ENCODE results near the gene UGGT2. TPM values are rescaled to one million over a fixed set of nuclear protein-coding genes. Genes with fewer than 3 reads are reported as not detected.

UGGT2 gene
- total and polyA plus RNA-seq, 12 donors, result 10.7 to 60.6 (median 21.9) TPM

GRCh38 chr13:96089749-96090239, 36.6 kb upstream of the UGGT2 start, which contains the start of gene HS6ST3:
Gene HS6ST3 (plus strand): TSS chr13:96090107.
- TF ChIP-seq CTCF (IDR thresholded peaks at IDR 0.05) (no peak), POLR2A (IDR thresholded peaks at IDR 0.05) (peak in 1 of 2 donors; percentile 44)
- no peaks in the 10 kb centered on the region for H3K36me3 ChIP-seq (replicated peaks in 1 of 2)
- intact Hi-C loops (cut with DNase I), result no loop called here
- H3K27ac ChIP-seq, result peak within 1 kb of the TSS in 2 of 5 donors; percentile 21 to 44
- DNase-seq, result peak; percentile 46 to 79 (median 67)
- peak within 1 kb of the TSS in 2 of 4 donors; percentile 26 to 58 for H3K4me3 ChIP-seq
- WGBS, 4 donors, result 0 to 2% (median 0%) methylated on average over 3 to 35 of the region's 35 CpGs
- H3K4me1 ChIP-seq (replicated peaks in 1 of 2), result peaks cover 0 to 9% of the 10 kb centered on the region in 2 donors
- H3K27me3 ChIP-seq, result peaks cover 4% of the 10 kb centered on the region
- H3K9me3 ChIP-seq (replicated peaks in 1 of 3), result no peaks in the 10 kb centered on the region

- H3K9me3 ChIP-seq (replicated peaks in 1 of 3), result no peaks in the 10 kb centered on the region
- TF ChIP-seq CTCF (IDR thresholded peaks at IDR 0.05) (no peak), POLR2A (IDR thresholded peaks at IDR 0.05) (no peak)
- no peak for DNase-seq
- WGBS, 4 donors, result 56 to 71% (median 62%) methylated on average over 4 of the region's 4 CpGs
- intact Hi-C loops (cut with DNase I), result no loop called here
- H3K27me3 ChIP-seq, result peaks cover 4% of the 10 kb centered on the region
- H3K4me3 ChIP-seq, result no peak overlapping the region
- peak overlapping the region in 1 of 5 donors; percentile 28 for H3K27ac ChIP-seq
- H3K4me1 ChIP-seq (replicated peaks in 1 of 2), result peaks cover 0 to 9% of the 10 kb centered on the region in 2 donors
- H3K36me3 ChIP-seq (replicated peaks in 1 of 2), result no peaks in the 10 kb centered on the region
These were observed 35.9 kb upstream of the UGGT2 start for GRCh38 chr13:96089139-96089538.

- TF ChIP-seq CTCF (IDR thresholded peaks at IDR 0.05) (no peak), POLR2A (IDR thresholded peaks at IDR 0.05) (no peak)
- 93 to 97% (median 96%) methylated on average over 1 of the region's 1 CpG for WGBS, 4 donors
- no peak overlapping the region for H3K4me3 ChIP-seq
- intact Hi-C loops (cut with DNase I), result no loop called here
- H3K9me3 ChIP-seq (replicated peaks in 1 of 3), result no peaks in the 10 kb centered on the region
- no peak overlapping the region for H3K27ac ChIP-seq
- H3K27me3 ChIP-seq, result peaks cover 4% of the 10 kb centered on the region
- no peaks in the 10 kb centered on the region for H3K4me1 ChIP-seq (replicated peaks in 1 of 2)
- DNase-seq, result no peak
- no peaks in the 10 kb centered on the region for H3K36me3 ChIP-seq (replicated peaks in 1 of 2)
These were observed 33.5 kb upstream of the UGGT2 start for GRCh38 chr13:96086736-96087135.

GRCh38 chr13:96082640-96083039, 29.4 kb upstream of the UGGT2 start:
- no peak for TF ChIP-seq CTCF (IDR thresholded peaks at IDR 0.05)
- TF ChIP-seq POLR2A (IDR thresholded peaks at IDR 0.05), result no peak
- Histone ChIP-seq H3K9me3 (replicated peaks in 1 of 3) (no peaks in the 10 kb centered on the region), H3K27me3 (no peaks in the 10 kb centered on the region), H3K4me3 (no peak overlapping the region), H3K27ac (no peak overlapping the region), H3K36me3 (replicated peaks in 1 of 2) (no peaks in the 10 kb centered on the region), H3K4me1 (replicated peaks in 1 of 2) (no peaks in the 10 kb centered on the region)
- intact Hi-C loops (cut with DNase I), result no loop called here
- DNase-seq, result no peak

Data from adrenal gland (tissue), 12 donors.